Upper lobe of left lung (tissue), 4 donors: ENCODE data around the gene ZC3H12C.

Source experiments
- CTCF ChIP-seq, 6 experiments: fragments of 450-650 bp in 4 of 6; fragments of 200-600 bp in 2 of 6; sonication (generic) in 2 of 6; IDR thresholded peaks; one replicate each; pipeline ENCODE4 v1.5.1; 2016 to 2019; ENCODE audit warnings: antibody characterized with exemption in 6 of 6
- EP300 ChIP-seq, 4 donors: sonication (generic); formaldehyde crosslinking; IDR thresholded peaks; one replicate each; pipeline ENCODE4 v1.5.1; 2017; ENCODE audit warnings: antibody characterized with exemption in 4 of 4, control low read depth in 2 of 4
- POLR2A ChIP-seq, 4 donors: fragments of 450-650 bp; IDR thresholded peaks; one replicate each; pipeline ENCODE4 v1.5.1; 2016 to 2017; ENCODE audit warnings: antibody characterized with exemption in 4 of 4, mild to moderate bottlenecking in 2 of 4
- POLR2AphosphoS5 ChIP-seq, 2 donors: sonication (generic); formaldehyde crosslinking; IDR thresholded peaks; one replicate each; pipeline ENCODE4 v1.5.1; 2017; ENCODE audit warnings: antibody characterized with exemption in 2 of 2

- TF ChIP-seq CTCF (IDR thresholded peaks at IDR 0.05) (no peak), POLR2A (IDR thresholded peaks at IDR 0.05) (no peak), EP300 (IDR thresholded peaks at IDR 0.05) (no peak), POLR2AphosphoS5 (IDR thresholded peaks at IDR 0.05) (no peak)
These were observed 75.0 kb downstream of the ZC3H12C start for GRCh38 chr11:110168033-110168803.
